ENCODE measurements around the gene C22orf31. TPM values are rescaled to one million over a fixed set of nuclear protein-coding genes. Genes with fewer than 3 reads are reported as not detected.

C22orf31 gene
- not detected for polyA plus RNA-seq (2012; ENCODE audit: insufficient read depth, insufficient read length, low read depth)

DNA sequence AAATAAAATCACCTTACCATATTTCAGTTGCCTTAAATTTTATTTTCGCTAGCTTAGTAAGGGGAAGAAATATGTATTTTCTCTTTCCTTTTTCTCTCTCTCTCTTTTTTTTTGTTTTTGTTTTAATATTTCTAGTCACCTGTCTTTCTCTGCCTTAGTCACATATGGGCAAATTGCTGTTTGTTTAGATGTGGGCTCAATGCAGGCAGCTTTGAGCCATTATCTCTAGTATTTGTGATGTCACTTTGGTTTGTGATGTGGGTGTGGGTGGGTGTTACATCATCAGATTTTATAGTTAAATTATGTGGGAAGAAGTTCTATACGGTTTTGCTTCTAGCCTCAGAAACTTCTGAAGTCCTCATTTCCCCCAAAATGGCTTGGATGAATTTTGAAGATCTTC is at the start of gene C22orf31:
Gene C22orf31, minus strand, starts transcription at position 59 of the 400 bp plus-strand sequence. Its CDS starts 39 bp downstream, at position 20.
- Histone ChIP-seq H3K4me1 (no peaks in the 10 kb centered on the region), H3K4me3 (ENCODE audit: low read depth, low read length) (no peak within 1 kb of the TSS), H3K27me3 (no peaks in the 10 kb centered on the region), H3K9me3 (no peaks in the 10 kb centered on the region), H3K36me3 (no peaks in the 10 kb centered on the region)
- no peak for TF ChIP-seq CTCF (IDR thresholded peaks at IDR 0.05; ENCODE audit: low read depth, low read length)
- DNase-seq = no peak

- Histone ChIP-seq H3K27me3 (no peaks in the 10 kb centered on the region), H3K9me3 (no peaks in the 10 kb centered on the region), H3K4me3 (ENCODE audit: low read depth, low read length) (no peak overlapping the region), H3K36me3 (no peaks in the 10 kb centered on the region), H3K4me1 (peaks cover 8% of the 10 kb centered on the region; the same call in 1 of the 2 replicates)
- no peak for DNase-seq
- TF ChIP-seq CTCF (IDR thresholded peaks at IDR 0.05; ENCODE audit: low read depth, low read length) = no peak
These were observed 49.3 kb upstream of the C22orf31 start for GRCh38 chr22:29110946-29111345.

DNA sequence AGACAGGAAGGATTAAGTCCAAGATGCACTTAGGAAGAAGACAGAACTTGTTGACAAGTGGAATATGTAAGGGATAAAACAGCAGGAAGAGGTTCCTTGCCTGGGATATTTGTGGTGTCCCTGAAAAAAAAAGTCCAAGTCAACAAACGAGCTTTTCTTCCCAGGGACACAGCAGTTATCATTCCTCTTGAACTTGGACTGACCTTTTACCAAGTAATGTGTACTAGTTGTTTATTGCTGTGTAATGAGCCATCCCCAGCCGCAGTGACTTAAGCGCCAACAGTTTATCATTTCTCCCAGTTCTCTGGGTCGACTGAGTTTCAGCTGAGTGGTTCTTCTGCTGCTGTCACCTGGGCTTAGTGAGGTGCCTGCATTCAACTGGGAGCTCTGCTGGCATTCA is 48.2 kb upstream of the C22orf31 start:
- no peak for DNase-seq
- Histone ChIP-seq H3K4me1 (peaks cover 8% of the 10 kb centered on the region; the same call in 1 of the 2 replicates), H3K36me3 (no peaks in the 10 kb centered on the region), H3K27me3 (no peaks in the 10 kb centered on the region), H3K9me3 (no peaks in the 10 kb centered on the region), H3K4me3 (ENCODE audit: low read depth, low read length) (no peak overlapping the region)
- no peak for TF ChIP-seq CTCF (IDR thresholded peaks at IDR 0.05; ENCODE audit: low read depth, low read length)

GRCh38 chr22:29108137-29108536 is 46.5 kb upstream of the C22orf31 start:
- no peak for TF ChIP-seq CTCF (IDR thresholded peaks at IDR 0.05; ENCODE audit: low read depth, low read length)
- Histone ChIP-seq H3K4me1 (peaks cover 8% of the 10 kb centered on the region; the same call in 1 of the 2 replicates), H3K4me3 (ENCODE audit: low read depth, low read length) (no peak overlapping the region), H3K27me3 (no peaks in the 10 kb centered on the region), H3K36me3 (no peaks in the 10 kb centered on the region), H3K9me3 (no peaks in the 10 kb centered on the region)
- DNase-seq = no peak

GRCh38 chr22:29106839-29107238 is 45.2 kb upstream of the C22orf31 start:
- no peak for DNase-seq
- H3K9me3 ChIP-seq = no peaks in the 10 kb centered on the region
- TF ChIP-seq CTCF (IDR thresholded peaks at IDR 0.05; ENCODE audit: low read depth, low read length) = no peak

GRCh38 chr22:29105468-29105867 is 43.8 kb upstream of the C22orf31 start:
- H3K27me3 ChIP-seq = no peaks in the 10 kb centered on the region
- TF ChIP-seq CTCF (IDR thresholded peaks at IDR 0.05; ENCODE audit: low read depth, low read length) = no peak
- no peak for DNase-seq

More at GRCh38 chr22:29106839-29107238, 45.2 kb upstream of the C22orf31 start:
- no peaks in the 10 kb centered on the region for H3K36me3 ChIP-seq
- H3K27me3 ChIP-seq = no peaks in the 10 kb centered on the region
- no peak overlapping the region for H3K4me3 ChIP-seq (ENCODE audit: low read depth, low read length)
- peaks cover 8% of the 10 kb centered on the region; the same call in 1 of the 2 replicates for H3K4me1 ChIP-seq

More at GRCh38 chr22:29105468-29105867, 43.8 kb upstream of the C22orf31 start:
- H3K4me3 ChIP-seq (ENCODE audit: low read depth, low read length) = no peak overlapping the region
- H3K4me1 ChIP-seq = peaks cover 8% of the 10 kb centered on the region; the same call in 1 of the 2 replicates
- H3K9me3 ChIP-seq = no peaks in the 10 kb centered on the region
- no peaks in the 10 kb centered on the region for H3K36me3 ChIP-seq
